Dorsolateral prefrontal cortex (tissue), 118 donors: Measurements from ENCODE around the gene SENP8. TPM values are rescaled to one million over a fixed set of nuclear protein-coding genes. Genes with fewer than 3 reads are reported as not detected.

ENCODE experiments used
- total RNA-seq, 120 experiments: library from RNA; stranded (reverse); gene quantifications; one replicate each; pipeline versions ENCODE4 v1.2.3 to v1.2.4, GENCODE V29; 2022

Gene SENP8
- total RNA-seq, 120 experiments from 2014 or later, result 3.3 to 11.9 (median 6.8) TPM

Other genes starting within 250 kb of the SENP8 start
- gene MYO9A, start 253 bp upstream of the SENP8 start, total RNA-seq, result 100 to 1,000 TPM in 51 of 120 experiments, 10 to 100 TPM in 69; 65.1 to 135 (median 98.1) TPM
- 10 to 100 TPM in 6 of 120 experiments, 1 to 10 TPM in 114; 1.8 to 15.1 (median 5.4) TPM for gene GRAMD2A, start 79.4 kb downstream of the SENP8 start, total RNA-seq
- gene PKM, start 112.8 kb downstream of the SENP8 start, total RNA-seq, result 1,000 to 10,000 TPM in 51 of 120 experiments, 100 to 1,000 TPM in 69; 496 to 1,260 (median 977) TPM
- gene PARP6, start 154.2 kb downstream of the SENP8 start, total RNA-seq, result 100 to 1,000 TPM in 108 of 120 experiments, 10 to 100 TPM in 12; 89.7 to 152 (median 117) TPM
- 10 to 100 TPM; 10.7 to 30.0 (median 20.1) TPM for gene CELF6, start 201.8 kb downstream of the SENP8 start, total RNA-seq